K562 (cell line): Measurements from ENCODE around the gene TBC1D25. TPM values are rescaled to one million over a fixed set of nuclear protein-coding genes. Genes with fewer than 3 reads are reported as not detected.

ENCODE experiments used
- ATAC-seq: fragments of 200-7000 bp; cut with Tn5 transposase; 3 replicates; pipeline ENCODE4 v1.9.1; 2020; ENCODE audit warnings: moderate library complexity
- BruUV-seq: library from RNA; stranded (reverse); fragments of 400-500 nt; replicated peaks from 2 replicates; lab custom pipeline; 2021; lab: Mats Ljungman, UMichigan
- CTCF ChIA-PET: fragments of 300-600 bp; formaldehyde crosslinking; extraction: SDS; loops from one replicate; lab custom pipeline; 2021; ENCODE audit warnings: low intra/inter-chr PET ratio; lab: Yijun Ruan, JAX
- POLR2A ChIA-PET: fragments of 300-600, 350-650 bp; sonication (Branson Sonifier 250); formaldehyde crosslinking; extraction: SDS; loops from one replicate; lab custom pipeline; 2021; ENCODE audit warnings: antibody characterized with exemption, inconsistent platforms; lab: Yijun Ruan, JAX
- DNase-seq, 4 experiments: peaks; one replicate each; pipeline versions ENCODE4 v3.0.0 to v3.0.0-alpha.2; 2011 to 2018; ENCODE audit warnings: low spot score in 3 of 4, mixed read lengths in 3 of 4; ENCODE audit errors: extremely low read depth in 1 of 4
- FAIRE-seq: peaks from 2 replicates; lab custom pipeline; 2011; peaks lifted over from hg19 to GRCh38; lab: Jason Lieb, UNC
- H2AFZ ChIP-seq: 2 replicates; pipeline ENCODE4 v1.6.0; 2011; ENCODE audit warnings: low read depth, low read length, control low read depth, inconsistent platforms
- H3K27ac ChIP-seq: fragments of 200-600 bp; 3 replicates; pipeline ENCODE4 v1.8.0; 2011; ENCODE audit warnings: low read depth, mild to moderate bottlenecking, control low read depth, inconsistent platforms, low read length, moderate library complexity, mixed read lengths; ENCODE audit errors: extremely low read depth
- H3K27me3 ChIP-seq, 2 experiments: fragments of 300-600 bp in 1 of 2; 2 replicates in 1 of 2; 3 replicates in 1 of 2; pipeline versions ENCODE4 v1.6.0 to v1.8.0; 2011; ENCODE audit warnings: inconsistent platforms in 2 of 2, low read length in 2 of 2, mild to moderate bottlenecking in 1 of 2, mixed read lengths in 1 of 2, moderate library complexity in 1 of 2; ENCODE audit not compliant: control insufficient read depth in 2 of 2, insufficient read depth in 2 of 2
- H3K36me3 ChIP-seq: fragments of 300-600 bp; 3 replicates; pipeline ENCODE4 v1.8.0; 2011; ENCODE audit warnings: mild to moderate bottlenecking, low read length, inconsistent platforms; ENCODE audit not compliant: control insufficient read depth, insufficient read depth
- H3K4me1 ChIP-seq, 2 experiments: fragments of 200-600 bp in 1 of 2; replicated peaks in 1 of 2; 2 replicates in 1 of 2; 3 replicates in 1 of 2; pipeline versions ENCODE4 v1.5.1 to v1.8.0; 2011; ENCODE audit warnings: inconsistent platforms in 2 of 2, low read length in 2 of 2, mild to moderate bottlenecking in 1 of 2, mixed read lengths in 1 of 2, moderate library complexity in 1 of 2; ENCODE audit not compliant: control insufficient read depth in 2 of 2, insufficient read depth in 2 of 2
- H3K4me2 ChIP-seq: 2 replicates; pipeline ENCODE4 v1.6.1; 2011; ENCODE audit warnings: low read length, control low read depth, inconsistent platforms, mixed read lengths; ENCODE audit not compliant: insufficient read depth
- H3K4me3 ChIP-seq: fragments of 200-600 bp; sonication (generic), shearing (Covaris generic); 2 replicates; pipeline ENCODE4 v1.5.1; 2016; ENCODE audit warnings: control low read depth, inconsistent platforms
- H3K79me2 ChIP-seq: fragments of 200-600 bp; 3 replicates; pipeline ENCODE4 v1.8.0; 2011; ENCODE audit warnings: low read length, inconsistent platforms; ENCODE audit not compliant: control insufficient read depth, insufficient read depth
- H3K9ac ChIP-seq, 2 experiments: 2 replicates each; pipeline versions ENCODE4 v1.6.0 to v1.6.1; 2011; ENCODE audit warnings: low read depth in 2 of 2, low read length in 2 of 2, control low read depth in 1 of 2, inconsistent platforms in 1 of 2, mild to moderate bottlenecking in 1 of 2, mixed read lengths in 1 of 2; ENCODE audit not compliant: insufficient read depth in 1 of 2
- H3K9me1 ChIP-seq: one replicate; pipeline ENCODE4 v1.6.0; 2011; ENCODE audit warnings: inconsistent platforms, mild to moderate bottlenecking, low read length, moderate library complexity; ENCODE audit not compliant: control insufficient read depth, insufficient read depth
- H3K9me3 ChIP-seq: replicated peaks from 2 replicates; pipeline ENCODE4 v1.5.1; 2011; ENCODE audit warnings: low read depth, low read length, inconsistent platforms; ENCODE audit not compliant: control insufficient read depth, insufficient read depth
- H4K20me1 ChIP-seq: replicated peaks from 2 replicates; pipeline ENCODE4 v1.6.1; 2011; ENCODE audit warnings: low read length, inconsistent platforms, mixed read lengths; ENCODE audit not compliant: control insufficient read depth, insufficient read depth
- CREB1 ChIP-seq, 2 experiments: sonication (generic) in 1 of 2; formaldehyde crosslinking in 1 of 2; IDR thresholded peaks; 2 replicates each; pipeline versions ENCODE4 v1.6.1 to v1.8.0; 2012 to 2022; ENCODE audit warnings: inconsistent platforms in 1 of 2, mild to moderate bottlenecking in 1 of 2, missing genetic modification reagents in 1 of 2, moderate library complexity in 1 of 2
- DMBX1 ChIP-seq: fragments of 250-450 bp; sonication (Bioruptor Pico); IDR thresholded peaks from 2 replicates; pipeline ENCODE4 v1.8.0; 2022; ENCODE audit warnings: inconsistent platforms, mild to moderate bottlenecking, moderate library complexity, borderline replicate concordance
- KAT7 ChIP-seq: sonication (generic); formaldehyde crosslinking; IDR thresholded peaks from 2 replicates; pipeline ENCODE4 v1.8.0; 2022; ENCODE audit warnings: missing genetic modification reagents, mild to moderate bottlenecking, borderline replicate concordance
- MCM7 ChIP-seq, 2 experiments: fragments of 450-650 bp; IDR thresholded peaks; 2 replicates each; pipeline ENCODE4 v1.6.1; 2016 to 2018
- SOX6 ChIP-seq: fragments of 450-650 bp; IDR thresholded peaks from 2 replicates; pipeline ENCODE4 v1.6.1; 2014; ENCODE audit warnings: mild to moderate bottlenecking
- WGBS: fragments of 100-300 bp; shearing (Covaris generic); methylation state at CpG from one replicate; pipeline ENCODE4 v1.1.6; 2016; ENCODE audit warnings: low coverage, mixed read lengths; ENCODE audit not compliant: insufficient coverage; ENCODE audit errors: missing lambda C conversion rate; 5-methylcytosine and 5-hydroxymethylcytosine counted together
- in situ Hi-C: fragments of 300-500 bp; cut with MboI; formaldehyde crosslinking; loops from 4 replicates; pipeline ENCODE4 v1.15.0; 2018; ENCODE audit warnings: inconsistent platforms, mixed read lengths
- intact Hi-C: fragments of 100-400 bp; cut with micrococcal nuclease; formaldehyde crosslinking; loops from 2 replicates; pipeline ENCODE4 v1.14.2; 2022
- polyA plus RNA-seq, 8 experiments: library from polyadenylated mRNA; depleted of rRNA in 4 of 8; stranded (reverse) in 5 of 8; unstranded in 3 of 8; fragments of >200 nt; fragmentation: Nextera tagmentation in 2 of 8; fragmentation: Illumina TruSeq in 1 of 8; extraction: Ambion mirVana in 2 of 8; extraction: Trizol in 1 of 8; gene quantifications; 2 replicates each; pipeline versions ENCODE4 v1.2.1 to v1.2.3, GENCODE V29; 2011 to 2014; ENCODE audit warnings: inconsistent platforms in 1 of 8, missing spikeins in 1 of 8
- total RNA-seq, 7 experiments: library from RNA; depleted of rRNA in 6 of 7; stranded (reverse); fragments of >200 nt in 6 of 7; fragmentation: Illumina TruSeq in 2 of 7; extraction: Trizol in 2 of 7; gene quantifications; 2 replicates each; pipeline versions ENCODE4 v1.2.1 to v1.2.3, GENCODE V29; 2011 to 2021; ENCODE audit warnings: low replicate concordance in 1 of 7
- TF ChIP-seq, protein P1 (sequence below), 2 experiments: fragments of 450-650 bp in 1 of 2; IDR thresholded peaks; 2 replicates each; pipeline ENCODE4 v1.6.1; 2011 to 2017; ENCODE audit warnings: low read depth in 2 of 2, antibody characterized with exemption in 1 of 2, borderline replicate concordance in 1 of 2, low read length in 1 of 2, mild to moderate bottlenecking in 1 of 2, mixed read lengths in 1 of 2; ENCODE audit not compliant: control insufficient read depth in 1 of 2
- TF ChIP-seq, protein P2 (sequence below): sonication (generic); formaldehyde crosslinking; IDR thresholded peaks from 2 replicates; pipeline ENCODE4 v1.8.0; 2022; ENCODE audit warnings: missing genetic modification reagents, mild to moderate bottlenecking, borderline replicate concordance

Gene TBC1D25
- total and polyA plus RNA-seq, 9 of the 15 experiments (the other 6 are each of a cell fraction or from before 2014, with no cell fraction given), result 0.62 to 10.6 (median 3.9) TPM

DNA sequence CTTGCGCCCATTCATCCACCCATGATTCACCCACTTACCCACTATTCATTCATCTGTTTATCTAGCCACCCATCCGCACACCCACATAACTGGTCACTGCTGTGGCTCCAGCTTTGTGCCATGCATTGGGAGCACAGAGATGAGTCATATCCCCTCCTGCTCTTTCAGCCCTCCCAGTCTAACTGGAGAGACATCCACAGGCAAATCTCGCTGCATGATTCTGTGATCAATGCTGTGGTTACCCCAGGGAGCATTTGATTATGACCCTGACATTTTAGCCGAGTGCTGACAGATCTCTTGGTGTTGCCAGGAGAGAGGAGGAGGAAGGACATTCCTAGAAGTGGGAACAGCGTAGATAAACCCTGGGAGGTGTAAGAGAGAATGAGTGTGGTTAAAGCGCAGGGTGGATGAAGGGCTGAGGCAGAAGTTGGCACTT, 41.1 kb upstream of the TBC1D25 start (continued):
- TF ChIP-seq, protein P1, sequence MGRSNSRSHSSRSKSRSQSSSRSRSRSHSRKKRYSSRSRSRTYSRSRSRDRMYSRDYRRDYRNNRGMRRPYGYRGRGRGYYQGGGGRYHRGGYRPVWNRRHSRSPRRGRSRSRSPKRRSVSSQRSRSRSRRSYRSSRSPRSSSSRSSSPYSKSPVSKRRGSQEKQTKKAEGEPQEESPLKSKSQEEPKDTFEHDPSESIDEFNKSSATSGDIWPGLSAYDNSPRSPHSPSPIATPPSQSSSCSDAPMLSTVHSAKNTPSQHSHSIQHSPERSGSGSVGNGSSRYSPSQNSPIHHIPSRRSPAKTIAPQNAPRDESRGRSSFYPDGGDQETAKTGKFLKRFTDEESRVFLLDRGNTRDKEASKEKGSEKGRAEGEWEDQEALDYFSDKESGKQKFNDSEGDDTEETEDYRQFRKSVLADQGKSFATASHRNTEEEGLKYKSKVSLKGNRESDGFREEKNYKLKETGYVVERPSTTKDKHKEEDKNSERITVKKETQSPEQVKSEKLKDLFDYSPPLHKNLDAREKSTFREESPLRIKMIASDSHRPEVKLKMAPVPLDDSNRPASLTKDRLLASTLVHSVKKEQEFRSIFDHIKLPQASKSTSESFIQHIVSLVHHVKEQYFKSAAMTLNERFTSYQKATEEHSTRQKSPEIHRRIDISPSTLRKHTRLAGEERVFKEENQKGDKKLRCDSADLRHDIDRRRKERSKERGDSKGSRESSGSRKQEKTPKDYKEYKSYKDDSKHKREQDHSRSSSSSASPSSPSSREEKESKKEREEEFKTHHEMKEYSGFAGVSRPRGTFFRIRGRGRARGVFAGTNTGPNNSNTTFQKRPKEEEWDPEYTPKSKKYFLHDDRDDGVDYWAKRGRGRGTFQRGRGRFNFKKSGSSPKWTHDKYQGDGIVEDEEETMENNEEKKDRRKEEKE (IDR thresholded peaks at IDR 0.05; ENCODE audit: borderline replicate concordance in 1 of 2, control insufficient read depth in 1 of 2, low read depth in 2 of 2, low read length in 1 of 2), result no peak
- no peak for TF ChIP-seq CREB1 (IDR thresholded peaks at IDR 0.05)
- no peak for TF ChIP-seq CREB1 (CRISPR knock-in tag; IDR thresholded peaks at IDR 0.05)
- TF ChIP-seq MCM7 (IDR thresholded peaks at IDR 0.05), result no peak
- TF ChIP-seq DMBX1 (CRISPR knock-in tag), result no peak
- TF ChIP-seq, protein P2, sequence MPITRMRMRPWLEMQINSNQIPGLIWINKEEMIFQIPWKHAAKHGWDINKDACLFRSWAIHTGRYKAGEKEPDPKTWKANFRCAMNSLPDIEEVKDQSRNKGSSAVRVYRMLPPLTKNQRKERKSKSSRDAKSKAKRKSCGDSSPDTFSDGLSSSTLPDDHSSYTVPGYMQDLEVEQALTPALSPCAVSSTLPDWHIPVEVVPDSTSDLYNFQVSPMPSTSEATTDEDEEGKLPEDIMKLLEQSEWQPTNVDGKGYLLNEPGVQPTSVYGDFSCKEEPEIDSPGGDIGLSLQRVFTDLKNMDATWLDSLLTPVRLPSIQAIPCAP (CRISPR knock-in tag), result no peak

DNA sequence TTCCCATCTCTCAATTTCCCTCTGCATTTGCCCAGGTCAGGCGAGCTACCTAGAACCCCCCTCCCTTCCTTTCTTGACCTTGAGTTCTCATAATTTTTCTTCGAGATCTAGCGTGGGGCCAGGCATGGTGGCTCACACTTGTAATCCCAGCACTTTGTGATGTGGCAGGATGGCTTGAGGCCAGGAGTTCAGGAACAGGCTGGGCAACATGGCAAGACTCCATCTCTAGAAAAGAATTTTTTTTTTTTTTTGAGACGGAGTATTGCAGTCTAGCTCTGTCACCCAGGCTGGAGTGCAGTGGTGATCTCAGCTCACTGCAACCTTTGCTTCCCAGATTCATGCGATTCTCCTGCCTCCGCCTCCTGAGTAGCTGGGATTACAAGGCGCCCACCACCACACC, 35.3 kb upstream of the TBC1D25 start:
- H3K9me1 ChIP-seq, result no peaks in the 10 kb centered on the region
- H3K27me3 ChIP-seq, result no peaks in the 10 kb centered on the region
- H3K36me3 ChIP-seq, result no peaks in the 10 kb centered on the region
- H3K4me3 ChIP-seq, result no peak overlapping the region
- ChIA-PET CTCF (no interaction called here), POLR2A (interaction anchor here (0.6 kb wide), 1 partner anchor 22 kb away, joined by 3 read pairs; no protein-coding TSS in a partner anchor)
- DNase-seq (no peak), ATAC-seq (no peak), FAIRE-seq (no peak)
- H3K79me2 ChIP-seq, result peaks cover 5% of the 10 kb centered on the region; the same call in 2 of the 3 replicates
- H3K4me1 ChIP-seq, result peaks cover 3 to 10% of the 10 kb centered on the region in 2 experiments; a peak in 4 of 5 replicates
- H2AFZ ChIP-seq, result no peak overlapping the region
- H4K20me1 ChIP-seq, result no peaks in the 10 kb centered on the region
- H3K9me3 ChIP-seq, result no peaks in the 10 kb centered on the region
- in situ Hi-C loops, result no loop called here
- no peak overlapping the region for H3K4me2 ChIP-seq
- no peak overlapping the region for H3K9ac ChIP-seq
- BruUV-seq, result no TSS peak
- no peak overlapping the region for H3K27ac ChIP-seq
- WGBS, result 51% methylated on average over 3 of the region's 7 CpGs
- intact Hi-C loops, result no loop called here
- TF ChIP-seq SOX6 (no peak), KAT7 (CRISPR knock-in tag) (no peak)
